Endothelial cell of umbilical vein (primary cell): ENCODE data around the gene CDK10.

Experiments
- EZH2 ChIP-seq: IDR thresholded peaks from 2 replicates; pipeline ENCODE4 v1.6.1; 2012; ENCODE audit warnings: borderline replicate concordance, low read depth, mild to moderate bottlenecking, moderate library complexity, low read length, inconsistent platforms; ENCODE audit not compliant: severe bottlenecking
- POLR2A ChIP-seq: IDR thresholded peaks from 2 replicates; pipeline ENCODE4 v1.6.1; 2012; ENCODE audit warnings: low read depth, mild to moderate bottlenecking, control low read depth, low read length
- POLR2AphosphoS5 ChIP-seq: IDR thresholded peaks from 2 replicates; pipeline ENCODE4 v1.6.1; 2012; ENCODE audit warnings: low read depth, mild to moderate bottlenecking, control low read depth, low read length, moderate library complexity; ENCODE audit not compliant: insufficient read depth
- TF ChIP-seq, protein P1 (sequence below), 2 donors: IDR thresholded peaks; 1 replicate in 1 of 2; 2 replicates in 1 of 2; pipeline ENCODE4 v1.5.1; 2011; ENCODE audit warnings: low read length in 2 of 2, mild to moderate bottlenecking in 2 of 2, moderate library complexity in 2 of 2, control low read depth in 1 of 2, inconsistent platforms in 1 of 2, low read depth in 1 of 2; ENCODE audit not compliant: insufficient read depth in 1 of 2; ENCODE audit errors: extremely low read depth in 1 of 2
- TF ChIP-seq, protein P2 (sequence below): IDR thresholded peaks from 2 replicates; pipeline ENCODE4 v1.6.1; 2011; ENCODE audit not compliant: insufficient read depth, insufficient read length

DNA sequence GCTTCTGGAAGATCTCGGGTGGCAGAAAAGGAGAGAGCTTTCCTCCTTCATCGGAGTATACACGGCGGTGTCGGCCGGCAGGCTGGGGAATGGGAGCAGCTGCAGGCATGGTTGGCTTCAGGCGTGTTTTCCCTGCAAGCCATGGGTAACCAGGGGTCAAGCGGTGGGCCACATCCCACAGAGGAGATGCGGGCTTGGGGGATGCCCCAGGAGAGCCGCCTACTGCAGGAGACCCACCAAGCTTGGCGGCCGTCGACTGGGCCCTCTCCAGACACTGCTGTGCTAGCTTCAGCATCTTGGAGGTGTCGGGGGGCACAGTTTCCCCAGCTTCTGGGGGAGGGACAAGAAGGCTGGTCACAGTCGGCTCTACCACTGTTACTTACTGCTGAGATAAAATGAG is 30.0 kb downstream of the CDK10 start:
- TF ChIP-seq POLR2A (no peak), POLR2AphosphoS5 (no peak), EZH2 (no peak)
- TF ChIP-seq, protein P1, sequence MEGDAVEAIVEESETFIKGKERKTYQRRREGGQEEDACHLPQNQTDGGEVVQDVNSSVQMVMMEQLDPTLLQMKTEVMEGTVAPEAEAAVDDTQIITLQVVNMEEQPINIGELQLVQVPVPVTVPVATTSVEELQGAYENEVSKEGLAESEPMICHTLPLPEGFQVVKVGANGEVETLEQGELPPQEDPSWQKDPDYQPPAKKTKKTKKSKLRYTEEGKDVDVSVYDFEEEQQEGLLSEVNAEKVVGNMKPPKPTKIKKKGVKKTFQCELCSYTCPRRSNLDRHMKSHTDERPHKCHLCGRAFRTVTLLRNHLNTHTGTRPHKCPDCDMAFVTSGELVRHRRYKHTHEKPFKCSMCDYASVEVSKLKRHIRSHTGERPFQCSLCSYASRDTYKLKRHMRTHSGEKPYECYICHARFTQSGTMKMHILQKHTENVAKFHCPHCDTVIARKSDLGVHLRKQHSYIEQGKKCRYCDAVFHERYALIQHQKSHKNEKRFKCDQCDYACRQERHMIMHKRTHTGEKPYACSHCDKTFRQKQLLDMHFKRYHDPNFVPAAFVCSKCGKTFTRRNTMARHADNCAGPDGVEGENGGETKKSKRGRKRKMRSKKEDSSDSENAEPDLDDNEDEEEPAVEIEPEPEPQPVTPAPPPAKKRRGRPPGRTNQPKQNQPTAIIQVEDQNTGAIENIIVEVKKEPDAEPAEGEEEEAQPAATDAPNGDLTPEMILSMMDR (IDR thresholded peaks at IDR 0.05; ENCODE audit: extremely low read depth in 1 of 2, insufficient read depth in 1 of 2, low read depth in 1 of 2, low read length in 2 of 2) = no peak
- TF ChIP-seq, protein P2, sequence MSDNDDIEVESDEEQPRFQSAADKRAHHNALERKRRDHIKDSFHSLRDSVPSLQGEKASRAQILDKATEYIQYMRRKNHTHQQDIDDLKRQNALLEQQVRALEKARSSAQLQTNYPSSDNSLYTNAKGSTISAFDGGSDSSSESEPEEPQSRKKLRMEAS = no peak
